Ectodermal cell (in vitro differentiated cells): ENCODE results near the gene MARCHF7. TPM values are rescaled to one million over a fixed set of nuclear protein-coding genes. Genes with fewer than 3 reads are reported as not detected.
"Not testable (repeated sequence)": the region's sequence is repeated elsewhere in the genome, so short reads cannot be mapped to it uniquely, and the experiment has no call there.

ENCODE experiments used
- H3K27ac ChIP-seq: 2 replicates; pipeline ENCODE4 v1.7.0; 2013; ENCODE audit warnings: mild to moderate bottlenecking, low read depth, low read length; ENCODE audit not compliant: insufficient read depth, poor library complexity, severe bottlenecking
- H3K27me3 ChIP-seq: 2 replicates; pipeline ENCODE4 v1.7.0; 2013; ENCODE audit warnings: mild to moderate bottlenecking, low read length; ENCODE audit not compliant: insufficient read depth, control insufficient read depth, poor library complexity, severe bottlenecking
- H3K36me3 ChIP-seq: one replicate; pipeline ENCODE4 v1.7.0; 2013; ENCODE audit warnings: low read length; ENCODE audit not compliant: control insufficient read depth, insufficient read depth
- H3K4me1 ChIP-seq: one replicate; pipeline ENCODE4 v1.7.0; 2013; ENCODE audit warnings: low read length; ENCODE audit not compliant: control insufficient read depth, insufficient read depth
- H3K4me3 ChIP-seq: 2 replicates; pipeline ENCODE4 v1.7.0; 2013; ENCODE audit warnings: low read depth, low read length, control low read depth; ENCODE audit not compliant: insufficient read depth
- H3K9me3 ChIP-seq: 2 replicates; pipeline ENCODE4 v1.7.0; 2013; ENCODE audit warnings: mild to moderate bottlenecking, low read length, moderate library complexity; ENCODE audit not compliant: control insufficient read depth
- WGBS, 2 experiments: methylation state at CpG; one replicate each; pipeline ENCODE4 v1.1.7; 2013; ENCODE audit warnings: missing lambda C conversion rate in 2 of 2; 5-methylcytosine and 5-hydroxymethylcytosine counted together
- polyA plus RNA-seq, 4 experiments: library from polyadenylated mRNA; stranded (reverse); fragments of 50-300 nt; gene quantifications; one replicate each; pipeline ENCODE4 v1.2.3, GENCODE V29; 2013

Gene MARCHF7
- polyA plus RNA-seq (2013, experiment 1 of 4) = 177 TPM
- 190 TPM for polyA plus RNA-seq (2013, experiment 2 of 4)
- 183 TPM for polyA plus RNA-seq (2013, experiment 3 of 4)
- polyA plus RNA-seq (2013, experiment 4 of 4) = 180 TPM

- Histone ChIP-seq H3K4me1 (no peaks in the 10 kb centered on the region), H3K27ac (peak within 1 kb of the TSS; percentile 100), H3K9me3 (no peaks in the 10 kb centered on the region), H3K36me3 (peaks cover 10% of the 10 kb centered on the region), H3K27me3 (no peaks in the 10 kb centered on the region), H3K4me3 (peak within 1 kb of the TSS; percentile 99)
- WGBS, 2 experiments = 0 to 1% methylated on average over 72 of the region's 72 CpGs
Measured at GRCh38 chr2:159712143-159712928, at the start of gene MARCHF7. MARCHF7 (plus strand) TSS chr2:159712506; CDS start chr2:159729023, 16,517 bp downstream.

GRCh38 chr2:159667423-159667822, 44.9 kb upstream of the MARCHF7 start:
- not testable (repeated sequence) for H3K27me3 ChIP-seq, H3K9me3 ChIP-seq, H3K36me3 ChIP-seq, H3K4me1 ChIP-seq, H3K27ac ChIP-seq, H3K4me3 ChIP-seq
- 93 to 97% methylated on average over 2 of the region's 3 CpGs for WGBS, 2 experiments

- Histone ChIP-seq H3K4me3 (no peak overlapping the region), H3K27ac (no peak overlapping the region), H3K27me3 (no peaks in the 10 kb centered on the region), H3K9me3 (no peaks in the 10 kb centered on the region), H3K4me1 (no peaks in the 10 kb centered on the region), H3K36me3 (no peaks in the 10 kb centered on the region)
- 100% methylated on average over 1 of the region's 3 CpGs for WGBS, 2 experiments
Measured at GRCh38 chr2:159671047-159671446, 41.3 kb upstream of the MARCHF7 start.

- H3K9me3 ChIP-seq = no peaks in the 10 kb centered on the region
- no peak overlapping the region for H3K27ac ChIP-seq
- H3K27me3 ChIP-seq = no peaks in the 10 kb centered on the region
- H3K4me3 ChIP-seq = no peak overlapping the region
- 89% methylated on average over 1 of the region's 1 CpG; no CpG with 5 or more reads in 1 of the 2 experiments for WGBS, 2 experiments
- no peaks in the 10 kb centered on the region for H3K36me3 ChIP-seq
- no peaks in the 10 kb centered on the region for H3K4me1 ChIP-seq
Measured at GRCh38 chr2:159677654-159678053, 34.7 kb upstream of the MARCHF7 start.

- Histone ChIP-seq H3K9me3 (no peaks in the 10 kb centered on the region), H3K27ac (no peak overlapping the region), H3K36me3 (no peaks in the 10 kb centered on the region), H3K4me3 (no peak overlapping the region), H3K27me3 (no peaks in the 10 kb centered on the region), H3K4me1 (no peaks in the 10 kb centered on the region)
- WGBS, 2 experiments = 92 to 95% methylated on average over 1 of the region's 2 CpGs
Measured at GRCh38 chr2:159680692-159681091, 31.6 kb upstream of the MARCHF7 start.

- no peaks in the 10 kb centered on the region for H3K27me3 ChIP-seq
- WGBS, 2 experiments = 64 to 85% methylated on average over 1 of the region's 1 CpG
- H3K27ac ChIP-seq = no peak overlapping the region
- H3K4me3 ChIP-seq = no peak overlapping the region
- H3K4me1 ChIP-seq = no peaks in the 10 kb centered on the region
- H3K9me3 ChIP-seq = no peaks in the 10 kb centered on the region
- H3K36me3 ChIP-seq = no peaks in the 10 kb centered on the region
Measured at GRCh38 chr2:159683817-159684216, 28.5 kb upstream of the MARCHF7 start.

- H3K27ac ChIP-seq = no peak overlapping the region
Measured at GRCh38 chr2:159684796-159685195, 27.5 kb upstream of the MARCHF7 start.

GRCh38 chr2:159694500-159695040, 17.7 kb upstream of the MARCHF7 start:
- no peak overlapping the region for H3K27ac ChIP-seq
- peaks cover 3% of the 10 kb centered on the region for H3K9me3 ChIP-seq
- H3K27me3 ChIP-seq = no peaks in the 10 kb centered on the region
- 100% methylated on average over 1 of the region's 1 CpG; no CpG with 5 or more reads in 1 of the 2 experiments for WGBS, 2 experiments
- no peaks in the 10 kb centered on the region for H3K4me1 ChIP-seq
- no peak overlapping the region for H3K4me3 ChIP-seq
- no peaks in the 10 kb centered on the region for H3K36me3 ChIP-seq

More at GRCh38 chr2:159684796-159685195, 27.5 kb upstream of the MARCHF7 start:
- Histone ChIP-seq H3K27me3 (no peaks in the 10 kb centered on the region), H3K4me1 (no peaks in the 10 kb centered on the region), H3K36me3 (no peaks in the 10 kb centered on the region), H3K4me3 (no peak overlapping the region), H3K9me3 (no peaks in the 10 kb centered on the region)

GRCh38 chr2:159695795-159696448, 16.4 kb upstream of the MARCHF7 start:
- Histone ChIP-seq H3K9me3 (peaks cover 3% of the 10 kb centered on the region), H3K36me3 (no peaks in the 10 kb centered on the region), H3K27ac (no peak overlapping the region), H3K4me3 (no peak overlapping the region), H3K4me1 (no peaks in the 10 kb centered on the region), H3K27me3 (no peaks in the 10 kb centered on the region)
- WGBS, 2 experiments = 95 to 98% methylated on average over 4 of the region's 4 CpGs

- Histone ChIP-seq H3K27ac (no peak overlapping the region), H3K4me3 (no peak overlapping the region), H3K9me3 (no peaks in the 10 kb centered on the region), H3K4me1 (no peaks in the 10 kb centered on the region), H3K27me3 (no peaks in the 10 kb centered on the region), H3K36me3 (no peaks in the 10 kb centered on the region)
- WGBS, 2 experiments = 91 to 94% methylated on average over 5 of the region's 5 CpGs
Measured at GRCh38 chr2:159703491-159703890, 8.8 kb upstream of the MARCHF7 start.
